Measurements from ENCODE around the gene SUSD1.

GRCh38 chr9:112072721-112073638, 102.1 kb downstream of the SUSD1 start:
- TF ChIP-seq, protein P1, sequence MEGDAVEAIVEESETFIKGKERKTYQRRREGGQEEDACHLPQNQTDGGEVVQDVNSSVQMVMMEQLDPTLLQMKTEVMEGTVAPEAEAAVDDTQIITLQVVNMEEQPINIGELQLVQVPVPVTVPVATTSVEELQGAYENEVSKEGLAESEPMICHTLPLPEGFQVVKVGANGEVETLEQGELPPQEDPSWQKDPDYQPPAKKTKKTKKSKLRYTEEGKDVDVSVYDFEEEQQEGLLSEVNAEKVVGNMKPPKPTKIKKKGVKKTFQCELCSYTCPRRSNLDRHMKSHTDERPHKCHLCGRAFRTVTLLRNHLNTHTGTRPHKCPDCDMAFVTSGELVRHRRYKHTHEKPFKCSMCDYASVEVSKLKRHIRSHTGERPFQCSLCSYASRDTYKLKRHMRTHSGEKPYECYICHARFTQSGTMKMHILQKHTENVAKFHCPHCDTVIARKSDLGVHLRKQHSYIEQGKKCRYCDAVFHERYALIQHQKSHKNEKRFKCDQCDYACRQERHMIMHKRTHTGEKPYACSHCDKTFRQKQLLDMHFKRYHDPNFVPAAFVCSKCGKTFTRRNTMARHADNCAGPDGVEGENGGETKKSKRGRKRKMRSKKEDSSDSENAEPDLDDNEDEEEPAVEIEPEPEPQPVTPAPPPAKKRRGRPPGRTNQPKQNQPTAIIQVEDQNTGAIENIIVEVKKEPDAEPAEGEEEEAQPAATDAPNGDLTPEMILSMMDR (IDR thresholded peaks at IDR 0.05), result no peak
- no peak for TF ChIP-seq EP300 (IDR thresholded peaks at IDR 0.05)
- no peak for TF ChIP-seq POLR2A (IDR thresholded peaks at IDR 0.05)
- peak in 1 of 3 donors; percentile 65 for TF ChIP-seq POLR2AphosphoS5 (IDR thresholded peaks at IDR 0.05)

Data from stomach (tissue), 4 donors.